ENCODE measurements around the gene EIF3I. TPM values are rescaled to one million over a fixed set of nuclear protein-coding genes. Genes with fewer than 3 reads are reported as not detected.

The EIF3I gene
- total and polyA plus RNA-seq, 2 experiments from 2014 or later = 228 to 274 TPM

DNA sequence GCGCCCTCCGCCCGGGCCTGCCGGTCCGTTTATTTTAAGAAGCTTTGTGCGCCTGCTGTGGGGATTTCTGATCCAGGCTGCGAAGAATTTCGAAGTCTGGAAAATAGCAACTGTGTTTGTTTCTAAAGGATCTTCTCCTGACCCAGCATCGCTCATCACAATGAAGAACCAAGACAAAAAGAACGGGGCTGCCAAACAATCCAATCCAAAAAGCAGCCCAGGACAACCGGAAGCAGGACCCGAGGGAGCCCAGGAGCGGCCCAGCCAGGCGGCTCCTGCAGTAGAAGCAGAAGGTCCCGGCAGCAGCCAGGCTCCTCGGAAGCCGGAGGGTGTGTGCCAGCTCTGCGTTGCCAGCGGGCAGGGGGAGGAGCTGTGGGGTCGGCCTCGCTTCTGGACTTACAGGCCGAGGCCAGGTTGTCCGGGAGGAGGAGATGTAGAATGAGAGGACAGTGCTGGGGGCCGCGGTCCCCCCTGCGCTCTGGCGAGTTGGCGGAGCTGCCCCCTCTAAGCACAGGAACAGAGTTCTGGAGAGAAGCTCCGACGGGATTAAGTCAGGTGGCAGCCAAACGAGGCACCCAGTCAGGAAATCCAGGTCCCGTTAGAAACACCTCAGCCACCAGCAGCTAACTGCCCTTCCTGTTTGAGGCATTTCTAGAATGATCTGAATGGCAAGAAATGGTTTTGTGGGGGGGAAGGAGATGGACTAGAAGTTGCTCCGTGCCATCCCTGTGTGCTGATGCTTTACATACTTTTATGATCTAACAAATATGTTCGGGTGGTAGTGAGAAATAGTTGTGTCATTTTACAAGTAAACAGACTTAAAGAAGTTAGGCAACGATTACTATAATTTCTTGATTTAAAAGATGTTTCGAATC, 41.8 kb upstream of the EIF3I start:
- peaks cover 23% of the 10 kb centered on the region for H3K36me3 ChIP-seq (ENCODE audit: insufficient read depth)
- peak overlapping the region; percentile 96 for H3K27ac ChIP-seq (ENCODE audit: low read depth)
- TF ChIP-seq EZH2phosphoT487 (IDR thresholded peaks at IDR 0.05; ENCODE audit: unreplicated experiment) (no peak), JUNB (IDR thresholded peaks at IDR 0.05; ENCODE audit: unreplicated experiment) (no peak), POLR2AphosphoS5 (IDR thresholded peaks at IDR 0.05; ENCODE audit: low read depth) (no peak), CREB1 (CRISPR knock-in tag; IDR thresholded peaks at IDR 0.05; ENCODE audit: low read depth) (no peak), EZH2 (IDR thresholded peaks at IDR 0.05; ENCODE audit: low read depth, unreplicated experiment) (no peak), ZNF114 (CRISPR knock-in tag; IDR thresholded peaks at IDR 0.05) (no peak), ZNF331 (CRISPR knock-in tag; IDR thresholded peaks at IDR 0.05; ENCODE audit: low read depth) (no peak), STAT1 (IDR thresholded peaks at IDR 0.05; ENCODE audit: unreplicated experiment) (no peak), NANOG (IDR thresholded peaks at IDR 0.05; ENCODE audit: borderline replicate concordance) (no peak)
- TF ChIP-seq, protein P1, sequence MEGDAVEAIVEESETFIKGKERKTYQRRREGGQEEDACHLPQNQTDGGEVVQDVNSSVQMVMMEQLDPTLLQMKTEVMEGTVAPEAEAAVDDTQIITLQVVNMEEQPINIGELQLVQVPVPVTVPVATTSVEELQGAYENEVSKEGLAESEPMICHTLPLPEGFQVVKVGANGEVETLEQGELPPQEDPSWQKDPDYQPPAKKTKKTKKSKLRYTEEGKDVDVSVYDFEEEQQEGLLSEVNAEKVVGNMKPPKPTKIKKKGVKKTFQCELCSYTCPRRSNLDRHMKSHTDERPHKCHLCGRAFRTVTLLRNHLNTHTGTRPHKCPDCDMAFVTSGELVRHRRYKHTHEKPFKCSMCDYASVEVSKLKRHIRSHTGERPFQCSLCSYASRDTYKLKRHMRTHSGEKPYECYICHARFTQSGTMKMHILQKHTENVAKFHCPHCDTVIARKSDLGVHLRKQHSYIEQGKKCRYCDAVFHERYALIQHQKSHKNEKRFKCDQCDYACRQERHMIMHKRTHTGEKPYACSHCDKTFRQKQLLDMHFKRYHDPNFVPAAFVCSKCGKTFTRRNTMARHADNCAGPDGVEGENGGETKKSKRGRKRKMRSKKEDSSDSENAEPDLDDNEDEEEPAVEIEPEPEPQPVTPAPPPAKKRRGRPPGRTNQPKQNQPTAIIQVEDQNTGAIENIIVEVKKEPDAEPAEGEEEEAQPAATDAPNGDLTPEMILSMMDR (conservative IDR thresholded peaks at IDR 0.05; ENCODE audit: low read depth in 2 of 2) = no peak
- TF ChIP-seq, protein P2, sequence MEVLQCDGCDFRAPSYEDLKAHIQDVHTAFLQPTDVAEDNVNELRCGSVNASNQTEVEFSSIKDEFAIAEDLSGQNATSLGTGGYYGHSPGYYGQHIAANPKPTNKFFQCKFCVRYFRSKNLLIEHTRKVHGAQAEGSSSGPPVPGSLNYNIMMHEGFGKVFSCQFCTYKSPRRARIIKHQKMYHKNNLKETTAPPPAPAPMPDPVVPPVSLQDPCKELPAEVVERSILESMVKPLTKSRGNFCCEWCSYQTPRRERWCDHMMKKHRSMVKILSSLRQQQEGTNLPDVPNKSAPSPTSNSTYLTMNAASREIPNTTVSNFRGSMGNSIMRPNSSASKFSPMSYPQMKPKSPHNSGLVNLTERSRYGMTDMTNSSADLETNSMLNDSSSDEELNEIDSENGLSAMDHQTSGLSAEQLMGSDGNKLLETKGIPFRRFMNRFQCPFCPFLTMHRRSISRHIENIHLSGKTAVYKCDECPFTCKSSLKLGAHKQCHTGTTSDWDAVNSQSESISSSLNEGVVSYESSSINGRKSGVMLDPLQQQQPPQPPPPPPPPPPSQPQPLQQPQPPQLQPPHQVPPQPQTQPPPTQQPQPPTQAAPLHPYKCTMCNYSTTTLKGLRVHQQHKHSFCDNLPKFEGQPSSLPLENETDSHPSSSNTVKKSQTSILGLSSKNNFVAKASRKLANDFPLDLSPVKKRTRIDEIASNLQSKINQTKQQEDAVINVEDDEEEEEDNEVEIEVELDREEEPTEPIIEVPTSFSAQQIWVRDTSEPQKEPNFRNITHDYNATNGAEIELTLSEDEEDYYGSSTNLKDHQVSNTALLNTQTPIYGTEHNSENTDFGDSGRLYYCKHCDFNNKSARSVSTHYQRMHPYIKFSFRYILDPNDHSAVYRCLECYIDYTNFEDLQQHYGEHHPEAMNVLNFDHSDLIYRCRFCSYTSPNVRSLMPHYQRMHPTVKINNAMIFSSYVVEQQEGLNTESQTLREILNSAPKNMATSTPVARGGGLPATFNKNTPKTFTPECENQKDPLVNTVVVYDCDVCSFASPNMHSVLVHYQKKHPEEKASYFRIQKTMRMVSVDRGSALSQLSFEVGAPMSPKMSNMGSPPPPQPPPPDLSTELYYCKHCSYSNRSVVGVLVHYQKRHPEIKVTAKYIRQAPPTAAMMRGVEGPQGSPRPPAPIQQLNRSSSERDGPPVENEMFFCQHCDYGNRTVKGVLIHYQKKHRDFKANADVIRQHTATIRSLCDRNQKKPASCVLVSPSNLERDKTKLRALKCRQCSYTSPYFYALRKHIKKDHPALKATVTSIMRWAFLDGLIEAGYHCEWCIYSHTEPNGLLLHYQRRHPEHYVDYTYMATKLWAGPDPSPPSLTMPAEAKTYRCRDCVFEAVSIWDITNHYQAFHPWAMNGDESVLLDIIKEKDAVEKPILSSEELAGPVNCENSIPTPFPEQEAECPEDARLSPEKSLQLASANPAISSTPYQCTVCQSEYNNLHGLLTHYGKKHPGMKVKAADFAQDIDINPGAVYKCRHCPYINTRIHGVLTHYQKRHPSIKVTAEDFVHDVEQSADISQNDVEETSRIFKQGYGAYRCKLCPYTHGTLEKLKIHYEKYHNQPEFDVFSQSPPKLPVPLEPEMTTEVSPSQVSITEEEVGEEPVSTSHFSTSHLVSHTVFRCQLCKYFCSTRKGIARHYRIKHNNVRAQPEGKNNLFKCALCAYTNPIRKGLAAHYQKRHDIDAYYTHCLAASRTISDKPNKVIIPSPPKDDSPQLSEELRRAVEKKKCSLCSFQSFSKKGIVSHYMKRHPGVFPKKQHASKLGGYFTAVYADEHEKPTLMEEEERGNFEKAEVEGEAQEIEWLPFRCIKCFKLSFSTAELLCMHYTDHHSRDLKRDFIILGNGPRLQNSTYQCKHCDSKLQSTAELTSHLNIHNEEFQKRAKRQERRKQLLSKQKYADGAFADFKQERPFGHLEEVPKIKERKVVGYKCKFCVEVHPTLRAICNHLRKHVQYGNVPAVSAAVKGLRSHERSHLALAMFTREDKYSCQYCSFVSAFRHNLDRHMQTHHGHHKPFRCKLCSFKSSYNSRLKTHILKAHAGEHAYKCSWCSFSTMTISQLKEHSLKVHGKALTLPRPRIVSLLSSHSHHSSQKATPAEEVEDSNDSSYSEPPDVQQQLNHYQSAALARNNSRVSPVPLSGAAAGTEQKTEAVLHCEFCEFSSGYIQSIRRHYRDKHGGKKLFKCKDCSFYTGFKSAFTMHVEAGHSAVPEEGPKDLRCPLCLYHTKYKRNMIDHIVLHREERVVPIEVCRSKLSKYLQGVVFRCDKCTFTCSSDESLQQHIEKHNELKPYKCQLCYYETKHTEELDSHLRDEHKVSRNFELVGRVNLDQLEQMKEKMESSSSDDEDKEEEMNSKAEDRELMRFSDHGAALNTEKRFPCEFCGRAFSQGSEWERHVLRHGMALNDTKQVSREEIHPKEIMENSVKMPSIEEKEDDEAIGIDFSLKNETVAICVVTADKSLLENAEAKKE (CRISPR knock-in tag; IDR thresholded peaks at IDR 0.05) = no peak
- TF ChIP-seq, protein P3, sequence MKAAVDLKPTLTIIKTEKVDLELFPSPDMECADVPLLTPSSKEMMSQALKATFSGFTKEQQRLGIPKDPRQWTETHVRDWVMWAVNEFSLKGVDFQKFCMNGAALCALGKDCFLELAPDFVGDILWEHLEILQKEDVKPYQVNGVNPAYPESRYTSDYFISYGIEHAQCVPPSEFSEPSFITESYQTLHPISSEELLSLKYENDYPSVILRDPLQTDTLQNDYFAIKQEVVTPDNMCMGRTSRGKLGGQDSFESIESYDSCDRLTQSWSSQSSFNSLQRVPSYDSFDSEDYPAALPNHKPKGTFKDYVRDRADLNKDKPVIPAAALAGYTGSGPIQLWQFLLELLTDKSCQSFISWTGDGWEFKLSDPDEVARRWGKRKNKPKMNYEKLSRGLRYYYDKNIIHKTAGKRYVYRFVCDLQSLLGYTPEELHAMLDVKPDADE (IDR thresholded peaks at IDR 0.05) = no peak
- TF ChIP-seq, protein P4, sequence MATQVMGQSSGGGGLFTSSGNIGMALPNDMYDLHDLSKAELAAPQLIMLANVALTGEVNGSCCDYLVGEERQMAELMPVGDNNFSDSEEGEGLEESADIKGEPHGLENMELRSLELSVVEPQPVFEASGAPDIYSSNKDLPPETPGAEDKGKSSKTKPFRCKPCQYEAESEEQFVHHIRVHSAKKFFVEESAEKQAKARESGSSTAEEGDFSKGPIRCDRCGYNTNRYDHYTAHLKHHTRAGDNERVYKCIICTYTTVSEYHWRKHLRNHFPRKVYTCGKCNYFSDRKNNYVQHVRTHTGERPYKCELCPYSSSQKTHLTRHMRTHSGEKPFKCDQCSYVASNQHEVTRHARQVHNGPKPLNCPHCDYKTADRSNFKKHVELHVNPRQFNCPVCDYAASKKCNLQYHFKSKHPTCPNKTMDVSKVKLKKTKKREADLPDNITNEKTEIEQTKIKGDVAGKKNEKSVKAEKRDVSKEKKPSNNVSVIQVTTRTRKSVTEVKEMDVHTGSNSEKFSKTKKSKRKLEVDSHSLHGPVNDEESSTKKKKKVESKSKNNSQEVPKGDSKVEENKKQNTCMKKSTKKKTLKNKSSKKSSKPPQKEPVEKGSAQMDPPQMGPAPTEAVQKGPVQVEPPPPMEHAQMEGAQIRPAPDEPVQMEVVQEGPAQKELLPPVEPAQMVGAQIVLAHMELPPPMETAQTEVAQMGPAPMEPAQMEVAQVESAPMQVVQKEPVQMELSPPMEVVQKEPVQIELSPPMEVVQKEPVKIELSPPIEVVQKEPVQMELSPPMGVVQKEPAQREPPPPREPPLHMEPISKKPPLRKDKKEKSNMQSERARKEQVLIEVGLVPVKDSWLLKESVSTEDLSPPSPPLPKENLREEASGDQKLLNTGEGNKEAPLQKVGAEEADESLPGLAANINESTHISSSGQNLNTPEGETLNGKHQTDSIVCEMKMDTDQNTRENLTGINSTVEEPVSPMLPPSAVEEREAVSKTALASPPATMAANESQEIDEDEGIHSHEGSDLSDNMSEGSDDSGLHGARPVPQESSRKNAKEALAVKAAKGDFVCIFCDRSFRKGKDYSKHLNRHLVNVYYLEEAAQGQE (IDR thresholded peaks at IDR 0.05; ENCODE audit: unreplicated experiment) = no peak
- no peaks in the 10 kb centered on the region for H3K9me3 Mint-ChIP-seq
- peaks cover 28% of the 10 kb centered on the region for H4K20me1 ChIP-seq (replicated peaks; ENCODE audit: insufficient read depth)
- H3K4me1 Mint-ChIP-seq = peaks cover 38% of the 10 kb centered on the region
- H3K9me2 ChIP-seq (ENCODE audit: insufficient read depth) = no peaks in the 10 kb centered on the region
- H3K79me2 ChIP-seq (replicated peaks; ENCODE audit: insufficient read depth) = peaks cover 47% of the 10 kb centered on the region
- H3K4me2 ChIP-seq = peak overlapping the region; percentile 97
- peak; percentile 70 for DNase-seq (ENCODE audit: low spot score)
- peaks cover 50% of the 10 kb centered on the region for H3K36me3 Mint-ChIP-seq (ENCODE audit: low read depth)
- H3K4me3 ChIP-seq = peak overlapping the region; percentile 93
- H3K27me3 Mint-ChIP-seq (ENCODE audit: insufficient read depth, low read depth, poor library complexity) = peaks cover 14% of the 10 kb centered on the region
- H3K4me3 Mint-ChIP-seq = peak overlapping the region; percentile 95
- peak; percentile 55 for ATAC-seq
- H2AFZ ChIP-seq = peak overlapping the region; percentile 81; the same call in 1 of the 2 replicates
- peaks cover 29% of the 10 kb centered on the region for H3F3A ChIP-seq (replicated peaks; ENCODE audit: low read depth)
- H3K27ac Mint-ChIP-seq = peak overlapping the region; percentile 95
- H3K4me1 ChIP-seq (ENCODE audit: insufficient read depth) = peaks cover 30% of the 10 kb centered on the region
- no peaks in the 10 kb centered on the region for H3K27me3 ChIP-seq (ENCODE audit: insufficient read depth)

All from GM23338 (cell line).